Osteoblast (primary cell): ENCODE results near the gene SIRT2. TPM values are rescaled to one million over a fixed set of nuclear protein-coding genes. Genes with fewer than 3 reads are reported as not detected.

ENCODE experiments used
- DNase-seq: peaks from one replicate; pipeline ENCODE4 v3.0.0; 2011; ENCODE audit warnings: low spot score, mixed read lengths; ENCODE audit not compliant: insufficient read length; ENCODE audit errors: missing footprints
- H2AFZ ChIP-seq: 2 replicates; pipeline ENCODE4 v1.6.0; 2011; ENCODE audit warnings: mild to moderate bottlenecking, low read length
- H3K27ac ChIP-seq: 2 replicates; pipeline ENCODE4 v1.5.1; 2011; ENCODE audit warnings: mild to moderate bottlenecking, low read depth, low read length, moderate library complexity
- H3K27me3 ChIP-seq: 2 replicates; pipeline ENCODE4 v1.6.0; 2012; ENCODE audit warnings: mild to moderate bottlenecking, control low read depth, inconsistent platforms, low read length, moderate library complexity; ENCODE audit not compliant: insufficient read depth
- H3K36me3 ChIP-seq: 2 replicates; pipeline ENCODE4 v1.5.1; 2011; ENCODE audit warnings: mild to moderate bottlenecking, low read length, control low read depth, moderate library complexity; ENCODE audit not compliant: insufficient read depth
- H3K4me1 ChIP-seq: 2 replicates; pipeline ENCODE4 v1.5.1; 2011; ENCODE audit warnings: mild to moderate bottlenecking, low read length, control low read depth, moderate library complexity; ENCODE audit not compliant: insufficient read depth
- H3K4me2 ChIP-seq: 2 replicates; pipeline ENCODE4 v1.6.0; 2011; ENCODE audit warnings: mild to moderate bottlenecking, low read length; ENCODE audit not compliant: insufficient read depth
- H3K4me3 ChIP-seq: fragments of 200-600 bp; sonication (generic); 3 replicates; pipeline ENCODE4 v1.5.1; 2012; ENCODE audit warnings: mild to moderate bottlenecking, low read length, inconsistent platforms; ENCODE audit not compliant: insufficient read depth
- H3K79me2 ChIP-seq: 2 replicates; pipeline ENCODE4 v1.6.0; 2012; ENCODE audit warnings: mild to moderate bottlenecking, low read length, control low read depth, inconsistent platforms; ENCODE audit not compliant: insufficient read depth
- H3K9me3 ChIP-seq: 2 replicates; pipeline ENCODE4 v1.5.1; 2011; ENCODE audit warnings: low read depth, low read length, control low read depth
- H4K20me1 ChIP-seq: 2 replicates; pipeline ENCODE4 v1.6.0; 2012; ENCODE audit warnings: mild to moderate bottlenecking, low read length, control low read depth; ENCODE audit not compliant: insufficient read depth
- total RNA-seq: library from RNA; depleted of rRNA; stranded (reverse); fragments of >200 nt; gene quantifications from 2 replicates; pipeline ENCODE4 v1.2.3, GENCODE V29; 2012
- TF ChIP-seq, protein P1 (sequence below): IDR thresholded peaks from 2 replicates; pipeline ENCODE4 v1.5.1; 2011; ENCODE audit warnings: mild to moderate bottlenecking, low read depth, low read length, moderate library complexity; ENCODE audit errors: extremely low read depth

Gene SIRT2
- total RNA-seq, 1 donor: 77.4 TPM

DNA sequence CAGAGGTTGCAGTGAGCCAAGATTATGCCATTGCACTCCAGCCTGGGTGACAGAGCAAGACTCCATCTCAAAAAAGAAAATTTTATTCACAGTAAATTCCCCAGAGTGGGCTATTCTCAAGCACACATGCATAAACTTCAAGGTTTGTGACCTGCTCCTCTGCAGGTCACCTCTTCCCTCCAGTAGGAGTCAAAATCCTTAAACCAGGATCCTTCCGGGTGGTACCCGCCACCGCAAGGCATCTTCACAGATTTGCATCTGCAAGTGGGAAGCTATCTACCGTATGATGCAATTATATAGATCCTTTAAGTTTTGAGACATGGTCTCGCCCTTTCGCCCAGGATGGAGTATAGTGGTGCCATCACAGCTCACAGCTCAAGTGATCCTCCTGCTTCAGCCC lies 64.8 kb downstream of the SIRT2 start:
- peak overlapping the region; percentile 64 for H3K27ac ChIP-seq
- DNase-seq: no peak
- H3K4me3 ChIP-seq: no peak overlapping the region
- H3K79me2 ChIP-seq: peaks cover 9% of the 10 kb centered on the region
- no peaks in the 10 kb centered on the region for H3K27me3 ChIP-seq
- peaks cover 38% of the 10 kb centered on the region for H3K36me3 ChIP-seq
- TF ChIP-seq, protein P1, sequence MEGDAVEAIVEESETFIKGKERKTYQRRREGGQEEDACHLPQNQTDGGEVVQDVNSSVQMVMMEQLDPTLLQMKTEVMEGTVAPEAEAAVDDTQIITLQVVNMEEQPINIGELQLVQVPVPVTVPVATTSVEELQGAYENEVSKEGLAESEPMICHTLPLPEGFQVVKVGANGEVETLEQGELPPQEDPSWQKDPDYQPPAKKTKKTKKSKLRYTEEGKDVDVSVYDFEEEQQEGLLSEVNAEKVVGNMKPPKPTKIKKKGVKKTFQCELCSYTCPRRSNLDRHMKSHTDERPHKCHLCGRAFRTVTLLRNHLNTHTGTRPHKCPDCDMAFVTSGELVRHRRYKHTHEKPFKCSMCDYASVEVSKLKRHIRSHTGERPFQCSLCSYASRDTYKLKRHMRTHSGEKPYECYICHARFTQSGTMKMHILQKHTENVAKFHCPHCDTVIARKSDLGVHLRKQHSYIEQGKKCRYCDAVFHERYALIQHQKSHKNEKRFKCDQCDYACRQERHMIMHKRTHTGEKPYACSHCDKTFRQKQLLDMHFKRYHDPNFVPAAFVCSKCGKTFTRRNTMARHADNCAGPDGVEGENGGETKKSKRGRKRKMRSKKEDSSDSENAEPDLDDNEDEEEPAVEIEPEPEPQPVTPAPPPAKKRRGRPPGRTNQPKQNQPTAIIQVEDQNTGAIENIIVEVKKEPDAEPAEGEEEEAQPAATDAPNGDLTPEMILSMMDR: no peak
- H2AFZ ChIP-seq: no peak overlapping the region
- H4K20me1 ChIP-seq: peaks cover 33% of the 10 kb centered on the region
- H3K4me2 ChIP-seq: no peak overlapping the region
- H3K9me3 ChIP-seq: no peaks in the 10 kb centered on the region
- peaks cover 33% of the 10 kb centered on the region for H3K4me1 ChIP-seq

DNA sequence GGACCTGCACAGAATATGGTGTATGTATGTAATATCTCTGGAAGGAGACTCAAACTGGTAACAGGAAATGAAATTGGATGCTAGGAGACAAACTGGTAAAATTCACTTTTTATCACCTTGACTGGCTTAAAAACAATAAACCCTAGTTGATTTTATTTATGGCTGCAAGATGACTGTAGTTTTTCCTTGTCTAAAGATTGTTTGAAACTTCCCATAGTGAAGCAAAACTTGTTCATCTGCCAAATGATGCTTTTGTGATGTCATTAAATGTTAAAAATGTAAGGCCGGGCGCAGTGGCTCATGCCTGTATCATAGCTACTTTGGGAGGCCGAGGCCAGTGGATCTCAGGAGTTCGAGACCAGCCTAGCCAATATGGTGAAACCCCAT lies 65.3 kb downstream of the SIRT2 start:
- H3K27ac ChIP-seq: no peak overlapping the region
- H3K4me3 ChIP-seq: no peak overlapping the region
- peaks cover 34% of the 10 kb centered on the region for H3K36me3 ChIP-seq
- no peaks in the 10 kb centered on the region for H3K9me3 ChIP-seq
- peaks cover 36% of the 10 kb centered on the region for H3K4me1 ChIP-seq
- H4K20me1 ChIP-seq: peaks cover 28% of the 10 kb centered on the region
- peak; percentile 29 for DNase-seq
- no peak overlapping the region for H3K4me2 ChIP-seq
- no peak overlapping the region for H2AFZ ChIP-seq
- H3K27me3 ChIP-seq: no peaks in the 10 kb centered on the region
- H3K79me2 ChIP-seq: peaks cover 4% of the 10 kb centered on the region
- TF ChIP-seq, protein P1: no peak

DNA sequence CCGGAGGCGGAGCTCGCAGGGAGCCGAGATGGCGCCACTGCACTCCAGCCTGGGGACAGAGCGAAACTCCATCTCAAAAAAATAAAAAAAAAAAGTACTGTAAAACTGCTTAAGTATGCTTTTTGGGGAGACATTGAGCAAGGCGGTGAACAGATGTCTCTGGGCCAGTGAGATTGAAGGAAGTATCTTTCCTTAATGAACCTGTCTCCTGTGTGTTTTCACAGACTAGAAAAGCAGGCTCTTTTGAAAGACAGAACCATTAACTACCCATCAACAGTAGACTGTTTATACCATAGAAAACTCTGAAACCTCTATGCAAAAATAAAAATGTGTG lies 66.4 kb downstream of the SIRT2 start:
- H3K4me3 ChIP-seq: no peak overlapping the region
- H3K4me1 ChIP-seq: peaks cover 36% of the 10 kb centered on the region
- no peaks in the 10 kb centered on the region for H3K27me3 ChIP-seq
- no peaks in the 10 kb centered on the region for H3K79me2 ChIP-seq
- DNase-seq: no peak
- peaks cover 21% of the 10 kb centered on the region for H4K20me1 ChIP-seq
- no peaks in the 10 kb centered on the region for H3K9me3 ChIP-seq
- TF ChIP-seq, protein P1: no peak
- H3K36me3 ChIP-seq: peaks cover 23% of the 10 kb centered on the region
- H2AFZ ChIP-seq: no peak overlapping the region
- H3K4me2 ChIP-seq: no peak overlapping the region
- H3K27ac ChIP-seq: no peak overlapping the region

DNA sequence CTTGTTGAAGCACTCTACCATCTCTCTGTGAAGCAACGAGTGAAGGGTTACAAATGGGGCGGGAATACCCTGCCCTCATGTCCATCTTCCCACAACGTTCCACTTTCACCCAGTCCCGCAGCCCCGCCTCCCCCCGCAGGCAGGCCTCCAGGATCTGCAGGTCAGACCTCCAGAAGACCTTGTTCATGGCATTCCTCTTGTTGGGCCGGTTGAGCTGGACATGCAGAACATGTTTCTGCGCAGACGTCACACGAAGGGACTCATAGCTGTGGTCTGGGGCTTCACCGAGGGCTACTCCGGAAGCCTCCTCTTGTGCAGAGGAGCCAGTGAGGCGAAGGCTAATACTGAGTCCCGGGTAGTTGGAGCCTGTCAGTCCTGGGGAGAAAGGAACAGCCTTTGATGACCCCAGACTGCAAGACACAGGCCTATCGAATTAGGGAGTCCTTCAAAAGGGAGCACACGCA lies 68.2 kb downstream of the SIRT2 start:
- Histone ChIP-seq H3K79me2 (no peaks in the 10 kb centered on the region), H2AFZ (peak overlapping the region; percentile 61)
- peak; percentile 97 for DNase-seq

More for the DNA sequence above, 68.2 kb downstream of the SIRT2 start:
- Histone ChIP-seq H3K36me3 (peaks cover 9% of the 10 kb centered on the region), H3K27ac (peak overlapping the region; percentile 88), H3K27me3 (no peaks in the 10 kb centered on the region), H3K4me3 (peak overlapping the region; percentile 72), H3K4me2 (peak overlapping the region; percentile 74), H4K20me1 (peaks cover 8% of the 10 kb centered on the region), H3K4me1 (peaks cover 35% of the 10 kb centered on the region), H3K9me3 (no peaks in the 10 kb centered on the region)
- TF ChIP-seq, protein P1: no peak
